SK-N-SH treated with all-trans-retinoic acid at 6 μM for 48 hours (cell line): ENCODE measurements around the gene PRR12.

Source experiments
- CREB5 ChIP-seq: fragments of 250-450 bp; sonication (Bioruptor Pico); IDR thresholded peaks from 2 replicates; pipeline ENCODE4 v1.5.1; 2020; ENCODE audit warnings: low read depth, mild to moderate bottlenecking, moderate library complexity
- CSDC2 ChIP-seq: fragments of 250-450 bp; sonication (Bioruptor Pico); IDR thresholded peaks from 2 replicates; pipeline ENCODE4 v1.5.0; 2020; ENCODE audit warnings: mild to moderate bottlenecking, moderate library complexity
- GLIS3 ChIP-seq: fragments of 250-450 bp; sonication (Bioruptor Pico); IDR thresholded peaks from 2 replicates; pipeline ENCODE4 v1.5.0; 2020; ENCODE audit warnings: mild to moderate bottlenecking, moderate library complexity
- ISL1 ChIP-seq: fragments of 250-450 bp; sonication (Bioruptor Pico); IDR thresholded peaks from 2 replicates; pipeline ENCODE4 v2.1.2; 2022; ENCODE audit warnings: mild to moderate bottlenecking, moderate library complexity
- PATZ1 ChIP-seq: fragments of 250-450 bp; sonication (Bioruptor Pico); IDR thresholded peaks from 2 replicates; pipeline ENCODE4 v1.8.0; 2020; ENCODE audit warnings: mild to moderate bottlenecking, moderate library complexity, borderline replicate concordance
- TSHZ2 ChIP-seq: fragments of 250-450 bp; sonication (Bioruptor Pico); IDR thresholded peaks from 2 replicates; pipeline ENCODE4 v1.5.0; 2020; ENCODE audit warnings: mild to moderate bottlenecking, moderate library complexity
- ZC3H10 ChIP-seq: fragments of 250-450 bp; sonication (Bioruptor Pico); IDR thresholded peaks from 2 replicates; pipeline ENCODE4 v1.5.1; 2021; ENCODE audit warnings: mild to moderate bottlenecking, moderate library complexity
- ZFP3 ChIP-seq: fragments of 250-450 bp; sonication (Bioruptor Pico); IDR thresholded peaks from 2 replicates; pipeline ENCODE4 v1.5.0; 2020; ENCODE audit warnings: mild to moderate bottlenecking, moderate library complexity
- ZFP30 ChIP-seq: fragments of 450-650 bp; formaldehyde crosslinking; IDR thresholded peaks from 2 replicates; pipeline ENCODE4 v1.5.0; 2022; ENCODE audit warnings: mild to moderate bottlenecking, moderate library complexity
- ZNF8 ChIP-seq: fragments of 450-650 bp; formaldehyde crosslinking; IDR thresholded peaks from 2 replicates; pipeline ENCODE4 v1.5.0; 2020; ENCODE audit warnings: mild to moderate bottlenecking, moderate library complexity

GRCh38 chr19:49597703-49597974 lies 6.7 kb downstream of the PRR12 start:
- TF ChIP-seq ZC3H10 (CRISPR knock-in tag), result no peak
- TF ChIP-seq ZNF8 (CRISPR knock-in tag), result no peak
- TF ChIP-seq ZFP30, result no peak
- no peak for TF ChIP-seq CSDC2 (CRISPR knock-in tag)
- TF ChIP-seq ZFP3 (CRISPR knock-in tag), result no peak
- TF ChIP-seq CREB5 (CRISPR knock-in tag), result no peak
- TF ChIP-seq PATZ1 (CRISPR knock-in tag), result no peak
- no peak for TF ChIP-seq GLIS3 (CRISPR knock-in tag)
- no peak for TF ChIP-seq TSHZ2
- no peak for TF ChIP-seq ISL1 (CRISPR knock-in tag)
